K562 (cell line): Measurements from ENCODE around the gene GPR171. TPM values are rescaled to one million over a fixed set of nuclear protein-coding genes. Genes with fewer than 3 reads are reported as not detected.
A peak's percentile ranks its signal among the peaks of the same experiment; 100 is the strongest.

ENCODE experiments used
- C11orf30 ChIP-seq: fragments of 450-650 bp; IDR thresholded peaks from 2 replicates; pipeline ENCODE4 v1.6.1; 2016; ENCODE audit warnings: low read depth, mild to moderate bottlenecking
- CHD7 ChIP-seq: fragments of 200-600 bp; sonication (generic); IDR thresholded peaks from one replicate; pipeline ENCODE4 v1.6.1; 2012; ENCODE audit warnings: mild to moderate bottlenecking, low read depth, low read length, inconsistent platforms
- CREB3L1 ChIP-seq: fragments of 450-650 bp; IDR thresholded peaks from 2 replicates; pipeline ENCODE4 v1.6.1; 2014; ENCODE audit warnings: low read depth, mild to moderate bottlenecking, moderate library complexity, borderline replicate concordance
- FOXJ2 ChIP-seq: fragments of 200-800 bp; sonication (Bioruptor generic); IDR thresholded peaks from 2 replicates; pipeline ENCODE4 v1.6.1; 2016; ENCODE audit warnings: missing genetic modification characterization, missing compliant biosample characterization
- FOXK2 ChIP-seq, 2 experiments: fragments of 450-650 bp; IDR thresholded peaks in 1 of 2; conservative IDR thresholded peaks in 1 of 2; 2 replicates each; pipeline ENCODE4 v1.6.1; 2016; ENCODE audit warnings: low read depth in 2 of 2, mild to moderate bottlenecking in 1 of 2
- HNRNPLL ChIP-seq: fragments of 200-400 bp; formaldehyde crosslinking; IDR thresholded peaks from 2 replicates; pipeline ENCODE4 v1.6.1; 2017; ENCODE audit warnings: low read length, low read depth, mild to moderate bottlenecking; ENCODE audit not compliant: poor library complexity, severe bottlenecking
- KAT2B ChIP-seq: IDR thresholded peaks from one replicate; pipeline ENCODE4 v1.6.1; 2012; ENCODE audit warnings: low read depth, mild to moderate bottlenecking, control low read depth, inconsistent platforms, low read length, moderate library complexity
- KDM2B ChIP-seq: fragments of 250-450 bp; sonication (Bioruptor Pico); IDR thresholded peaks from 2 replicates; pipeline ENCODE4 v1.8.0; 2021; ENCODE audit warnings: mild to moderate bottlenecking, moderate library complexity
- NEUROD1 ChIP-seq: fragments of 150-350 bp; IDR thresholded peaks from 2 replicates; pipeline ENCODE4 v1.6.1; 2014; ENCODE audit warnings: borderline replicate concordance, low read length, low read depth; ENCODE audit not compliant: partially characterized antibody
- NR1H2 ChIP-seq: sonication (generic); formaldehyde crosslinking; IDR thresholded peaks from 2 replicates; pipeline ENCODE4 v1.4.0; 2020; ENCODE audit warnings: mild to moderate bottlenecking, missing genetic modification reagents
- SMARCA4 ChIP-seq: fragments of 450-650 bp; IDR thresholded peaks from 2 replicates; pipeline ENCODE4 v1.6.1; 2016
- TEAD2 ChIP-seq: fragments of 450-650 bp; IDR thresholded peaks from 2 replicates; pipeline ENCODE4 v1.6.1; 2016; ENCODE audit warnings: missing genetic modification characterization, control low read depth, missing compliant biosample characterization
- XRCC5 ChIP-seq: fragments of 200-400 bp; formaldehyde crosslinking; IDR thresholded peaks from 2 replicates; pipeline ENCODE4 v1.6.1; 2017; ENCODE audit warnings: low read depth, mild to moderate bottlenecking, low read length
- ZKSCAN8 ChIP-seq: fragments of 200-800 bp; sonication (Bioruptor generic); IDR thresholded peaks from 2 replicates; pipeline ENCODE4 v1.6.1; 2016; ENCODE audit warnings: missing genetic modification characterization, missing compliant biosample characterization
- polyA plus RNA-seq, 8 experiments: library from polyadenylated mRNA; depleted of rRNA in 4 of 8; stranded (reverse) in 5 of 8; unstranded in 3 of 8; fragments of >200 nt; fragmentation: Nextera tagmentation in 2 of 8; fragmentation: Illumina TruSeq in 1 of 8; extraction: Ambion mirVana in 2 of 8; extraction: Trizol in 1 of 8; gene quantifications; 2 replicates each; pipeline versions ENCODE4 v1.2.1 to v1.2.3, GENCODE V29; 2011 to 2014; ENCODE audit warnings: inconsistent platforms in 1 of 8, missing spikeins in 1 of 8
- total RNA-seq, 7 experiments: library from RNA; depleted of rRNA in 6 of 7; stranded (reverse); fragments of >200 nt in 6 of 7; fragmentation: Illumina TruSeq in 2 of 7; extraction: Trizol in 2 of 7; gene quantifications; 2 replicates each; pipeline versions ENCODE4 v1.2.1 to v1.2.3, GENCODE V29; 2011 to 2021; ENCODE audit warnings: low replicate concordance in 1 of 7

The GPR171 gene
- total and polyA plus RNA-seq, 9 of the 15 experiments (the other 6 are each of a cell fraction or from before 2014, with no cell fraction given) = not detected

GRCh38 chr3:151227807-151228665, 25.0 kb upstream of the GPR171 start (continued):
- TF ChIP-seq NR1H2 (no peak), TEAD2 (0 out of 2 replicates have a peak, but pooled peaks have one; percentile 24), KDM2B (CRISPR knock-in tag) (no peak), XRCC5 (no peak), HNRNPLL (no peak), FOXJ2 (tag) (peak; percentile 23; the same call in 1 of the 2 replicates), KAT2B (no peak), C11orf30 (no peak), ZKSCAN8 (CRISPR knock-in tag) (no peak), NEUROD1 (no peak), CHD7 (no peak), CREB3L1 (peak; percentile 54; the same call in 1 of the 2 replicates), FOXK2 (conservative IDR thresholded peaks at IDR 0.05 in 1 of 2, IDR thresholded peaks at IDR 0.05 in 1 of 2; ENCODE audit: low read depth in 2 of 2) (0 out of 4 replicates have a peak, but pooled peaks of 1 of the 2 experiments have one; percentile 21), SMARCA4 (no peak)
